Anterior cingulate cortex (tissue), 58 donors: Measurements from ENCODE around the gene NEDD9.

Experiments used
- DNase-seq, 58 donors: peaks; one replicate each; lab custom pipeline; 2025; lab: John Stamatoyannopoulos, UW

The NEDD9 gene

GRCh38 chr6:11203306-11204004, 29.0 kb downstream of the NEDD9 start:
- no peak for DNase-seq

GRCh38 chr6:11202513-11203305, 29.8 kb downstream of the NEDD9 start:
- peak in 33 of 58 donors; percentile 10 to 78 (median 38) for DNase-seq

DNA sequence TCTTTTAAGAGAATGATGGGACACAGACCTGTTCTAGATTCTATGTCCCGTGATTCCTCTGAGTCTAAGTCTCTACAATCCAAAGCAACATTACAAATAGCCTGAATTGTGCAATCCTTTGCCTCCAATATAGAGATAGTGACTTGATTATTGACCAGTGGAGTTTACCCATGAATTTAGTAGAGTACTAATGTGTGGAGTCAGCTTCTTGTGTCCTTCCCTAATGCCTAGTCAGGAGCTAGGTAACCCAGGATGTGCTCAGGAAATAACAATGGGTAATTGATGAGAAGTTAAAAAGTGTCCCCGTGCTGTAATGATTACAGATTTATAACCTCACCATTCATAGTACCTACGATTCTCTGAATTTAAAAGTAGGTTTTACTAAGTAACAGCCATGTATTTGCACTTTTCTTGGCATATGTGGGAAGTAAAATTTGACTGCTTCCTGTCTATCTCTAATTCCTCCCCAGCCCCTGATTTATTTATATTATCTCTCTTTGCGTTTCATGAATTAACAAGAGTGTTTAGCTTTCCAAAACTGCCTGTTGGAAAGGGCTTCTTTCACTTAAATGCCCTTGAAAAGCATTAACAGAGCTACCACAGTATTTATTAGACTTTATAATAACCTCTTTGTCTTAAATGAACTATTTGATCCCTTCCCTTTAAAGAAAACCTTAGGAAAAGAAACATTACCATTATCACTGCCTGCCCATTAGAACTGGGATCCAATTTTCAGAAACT, 30.5 kb downstream of the NEDD9 start:
- no peak for DNase-seq

- no peak for DNase-seq
Measured at GRCh38 chr6:11201015-11201414, 31.5 kb downstream of the NEDD9 start.

DNA sequence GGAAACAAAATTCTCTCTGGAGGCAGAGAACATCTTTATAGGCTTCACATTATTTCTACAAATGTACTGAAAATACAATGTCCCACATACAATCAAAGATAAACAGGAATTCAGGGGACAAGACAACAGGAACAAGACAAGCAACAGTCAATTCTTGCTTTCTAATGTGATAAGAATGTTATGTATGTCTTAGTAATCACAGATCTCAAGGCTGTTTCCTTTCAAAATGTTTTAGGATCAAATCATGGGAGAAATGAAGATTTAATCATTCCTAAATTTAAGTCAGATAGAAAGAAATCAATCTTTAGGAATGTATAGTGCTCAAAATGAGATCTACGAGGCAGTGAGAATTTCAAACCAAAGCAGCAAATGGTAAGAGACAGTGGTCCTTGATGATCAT, 32.1 kb downstream of the NEDD9 start:
- no peak for DNase-seq

- no peak for DNase-seq
Measured at GRCh38 chr6:11198663-11199603, 33.5 kb downstream of the NEDD9 start.

GRCh38 chr6:11197850-11198249, 34.6 kb downstream of the NEDD9 start:
- DNase-seq: no peak

DNA sequence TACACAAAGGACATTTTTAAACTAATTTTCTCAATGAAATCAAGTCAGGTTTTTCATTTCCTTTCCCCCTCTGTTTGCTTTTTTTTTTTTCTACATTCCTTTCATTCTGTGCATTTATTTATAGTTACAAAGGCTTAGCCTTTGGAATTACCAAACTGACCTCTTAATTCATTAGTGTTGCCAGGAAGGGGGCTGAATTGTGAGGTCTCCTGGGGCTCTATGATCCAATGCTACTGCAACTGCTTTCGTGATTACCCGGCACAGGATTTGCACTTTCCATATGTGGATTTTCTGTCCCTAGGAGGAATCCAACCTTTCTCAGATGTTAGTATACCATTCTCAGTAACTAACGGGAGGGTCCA, 35.3 kb downstream of the NEDD9 start:
- DNase-seq: no peak

DNA sequence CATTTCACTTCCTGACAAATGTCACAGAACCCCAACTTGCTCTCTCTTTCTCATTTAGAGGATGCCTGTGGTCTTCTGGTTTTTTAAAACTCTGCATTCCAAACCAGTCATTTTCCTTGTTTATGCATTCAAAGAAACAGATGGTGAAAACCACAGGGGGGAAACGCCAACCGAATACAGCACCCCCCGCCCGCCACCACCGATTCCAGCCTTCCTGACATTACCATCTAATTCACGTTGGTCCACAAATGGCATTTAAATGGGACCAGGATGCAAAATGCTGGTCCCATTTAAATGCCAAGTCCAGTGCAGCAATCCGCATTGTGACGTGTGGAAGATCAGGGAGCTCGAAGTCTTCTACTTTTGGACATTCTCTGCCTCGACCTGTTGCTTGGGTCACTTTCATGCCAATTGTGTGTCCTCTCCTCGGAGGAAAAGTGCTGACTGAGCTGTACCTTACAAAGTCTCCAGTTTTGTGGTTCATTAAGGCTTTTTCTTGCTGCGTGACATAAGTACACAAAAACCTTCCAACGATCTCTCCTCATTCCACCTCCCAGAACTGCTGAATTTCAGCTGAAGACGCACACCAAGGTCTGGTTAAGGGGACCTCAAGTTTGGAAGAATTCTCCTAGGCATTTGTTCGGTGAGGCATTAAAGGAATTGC, 35.8 kb downstream of the NEDD9 start:
- DNase-seq: no peak

DNA sequence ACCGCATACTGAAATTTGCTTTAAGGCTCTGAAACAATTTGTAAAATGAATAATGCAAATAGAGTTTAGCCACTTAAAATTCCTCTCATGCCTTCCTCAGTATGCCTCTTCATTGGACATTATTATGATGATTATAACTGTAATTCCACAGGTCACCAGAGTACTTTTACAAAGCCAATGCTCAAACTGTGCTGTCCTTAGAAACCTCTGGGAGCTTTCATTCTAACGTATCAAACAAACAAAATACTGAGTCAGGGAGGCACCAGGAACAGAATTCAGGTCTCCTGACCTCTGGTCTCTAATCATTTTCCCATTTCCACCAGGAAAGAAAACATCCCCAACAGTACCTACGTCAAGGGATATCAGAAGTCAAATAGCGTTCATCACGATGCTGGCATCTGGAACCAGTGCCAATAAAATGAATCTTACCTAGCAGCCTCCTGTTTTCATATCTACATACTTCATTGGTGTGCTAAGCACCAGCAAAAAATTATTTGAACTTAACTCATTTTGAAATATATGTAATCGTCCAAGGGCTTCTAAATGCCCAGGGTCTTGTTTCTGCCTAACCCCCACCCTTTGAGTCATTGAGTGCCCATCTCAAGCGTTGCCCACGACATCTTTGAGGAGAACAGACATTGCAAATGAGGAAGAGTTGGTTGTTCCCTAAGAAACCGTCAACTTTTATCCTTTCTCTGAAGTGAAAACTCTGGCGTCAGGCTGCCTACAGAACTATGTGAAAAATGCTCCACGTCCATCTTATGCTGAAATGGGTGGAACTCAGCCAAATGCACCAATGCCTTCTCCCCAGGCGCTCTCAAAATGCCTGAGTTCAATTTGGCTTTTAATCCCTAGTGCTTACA, 37.9 kb downstream of the NEDD9 start:
- DNase-seq: no peak

GRCh38 chr6:11193434-11193833, 39.0 kb downstream of the NEDD9 start:
- no peak for DNase-seq

DNA sequence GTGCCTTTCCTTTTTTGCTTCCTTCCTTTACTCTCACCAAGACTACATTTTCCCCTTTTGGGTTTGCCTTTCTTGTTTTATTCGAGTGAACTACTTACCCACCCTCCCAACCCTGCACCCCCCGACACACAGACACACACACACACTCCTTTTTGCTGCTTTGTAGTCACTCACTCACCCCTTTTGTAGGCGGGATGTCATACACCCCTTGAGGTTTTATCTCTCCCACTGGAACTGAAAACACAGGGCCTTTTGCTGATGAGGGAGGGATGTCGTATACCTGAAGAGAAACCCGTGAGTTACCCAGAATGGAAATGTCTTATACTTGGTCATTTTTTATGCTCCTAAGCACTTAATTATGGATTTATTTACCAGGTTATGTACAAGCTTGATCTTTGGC, 40.3 kb downstream of the NEDD9 start:
- DNase-seq: no peak

DNA sequence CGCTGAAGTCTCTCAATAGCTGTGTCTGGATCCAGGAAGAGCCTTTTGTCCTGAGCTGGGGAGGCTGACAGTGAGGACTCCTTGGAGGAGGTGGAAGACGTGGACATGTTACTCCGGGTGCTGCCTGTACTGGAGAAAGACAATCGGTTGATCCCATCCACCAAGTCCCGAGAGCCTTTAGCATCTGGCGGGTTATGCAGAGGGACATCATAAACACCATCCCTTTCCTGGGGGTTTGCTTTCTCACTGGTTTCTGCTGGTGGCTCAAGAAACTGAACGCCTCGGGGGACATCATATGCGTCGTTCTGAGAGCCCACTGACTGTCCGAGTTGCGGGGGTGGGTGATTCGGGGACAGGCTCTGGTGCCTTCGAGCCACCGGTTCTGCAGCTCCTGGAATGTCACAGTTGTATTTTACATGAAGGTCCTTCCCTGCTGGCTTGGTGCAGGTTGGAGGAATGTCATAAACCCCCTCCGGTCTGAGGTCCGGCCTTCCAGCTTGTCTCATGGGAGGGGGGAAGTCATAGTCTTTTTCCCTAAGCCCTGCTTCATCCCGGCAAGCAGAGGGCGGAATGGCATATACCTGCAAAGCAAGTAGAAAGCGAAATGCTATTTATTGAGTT, 41.7 kb downstream of the NEDD9 start:
- DNase-seq: no peak

- DNase-seq: no peak
Measured at GRCh38 chr6:11189865-11190624, 42.4 kb downstream of the NEDD9 start.

- DNase-seq: no peak
Measured at GRCh38 chr6:11188161-11188915, 44.1 kb downstream of the NEDD9 start.

- no peak for DNase-seq
Measured at GRCh38 chr6:11187301-11187700, 45.2 kb downstream of the NEDD9 start.
